ENCODE measurements around the gene SLC35D2.
A peak's percentile ranks its signal among the peaks of the same experiment; 100 is the strongest.
"Not testable (repeated sequence)": the region's sequence is repeated elsewhere in the genome, so short reads cannot be mapped to it uniquely, and the experiment has no call there.

Gene SLC35D2

GRCh38 chr9:96317335-96317980, 66.1 kb downstream of the SLC35D2 start:
- no peak overlapping the region for H3K4me3 ChIP-seq (ENCODE audit: low read depth, low read length)
- DNase-seq (ENCODE audit: low read depth) = no peak
- TF ChIP-seq CTCF (IDR thresholded peaks at IDR 0.05; ENCODE audit: low read depth, low read length, missing control alignments) = peak; percentile 76

- H3K4me3 ChIP-seq (ENCODE audit: low read depth, low read length) = no peak overlapping the region
- DNase-seq (ENCODE audit: low read depth) = no peak
- no peak for TF ChIP-seq CTCF (IDR thresholded peaks at IDR 0.05; ENCODE audit: low read depth, low read length, missing control alignments)
These were observed 73.7 kb downstream of the SLC35D2 start for GRCh38 chr9:96309850-96310249.

- DNase-seq (ENCODE audit: low read depth); H3K4me3 ChIP-seq (ENCODE audit: low read depth, low read length): not testable (repeated sequence)
These were observed 76.6 kb downstream of the SLC35D2 start for GRCh38 chr9:96306958-96307357.

- no peak for TF ChIP-seq CTCF (IDR thresholded peaks at IDR 0.05; ENCODE audit: low read depth, low read length, missing control alignments)
- no peak overlapping the region for H3K4me3 ChIP-seq (ENCODE audit: low read depth, low read length)
- no peak for DNase-seq (ENCODE audit: low read depth)
These were observed 78.3 kb downstream of the SLC35D2 start for GRCh38 chr9:96305171-96305570.

GRCh38 chr9:96304230-96304629, 79.3 kb downstream of the SLC35D2 start:
- no peak overlapping the region for H3K4me3 ChIP-seq (ENCODE audit: low read depth, low read length)
- no peak for DNase-seq (ENCODE audit: low read depth)
- TF ChIP-seq CTCF (IDR thresholded peaks at IDR 0.05; ENCODE audit: low read depth, low read length, missing control alignments) = no peak

- DNase-seq (ENCODE audit: low read depth) = no peak
- TF ChIP-seq CTCF (IDR thresholded peaks at IDR 0.05; ENCODE audit: low read depth, low read length, missing control alignments) = no peak
These were observed 81.5 kb downstream of the SLC35D2 start, which contains the start of gene HSD17B3 for GRCh38 chr9:96302021-96302420. Gene HSD17B3 (minus strand): TSS chr9:96302176. CDS start chr9:96302104, 72 bp downstream.

GRCh38 chr9:96299823-96300222, 83.7 kb downstream of the SLC35D2 start:
- DNase-seq (ENCODE audit: low read depth) = no peak
- TF ChIP-seq CTCF (IDR thresholded peaks at IDR 0.05; ENCODE audit: low read depth, low read length, missing control alignments) = no peak
- no peak overlapping the region for H3K4me3 ChIP-seq (ENCODE audit: low read depth, low read length)

More at GRCh38 chr9:96302021-96302420, 81.5 kb downstream of the SLC35D2 start, which contains the start of gene HSD17B3:
- H3K4me3 ChIP-seq (ENCODE audit: low read depth, low read length) = no peak within 1 kb of the TSS
